GM19099 (cell line): Measurements from ENCODE around the gene SULT1C3.

Source experiments
- POLR2A ChIP-seq: IDR thresholded peaks from 3 replicates; pipeline ENCODE4 v1.6.1; 2011; ENCODE audit warnings: low read depth; ENCODE audit not compliant: insufficient read length; ENCODE audit errors: extremely low read depth

SULT1C3 gene

DNA sequence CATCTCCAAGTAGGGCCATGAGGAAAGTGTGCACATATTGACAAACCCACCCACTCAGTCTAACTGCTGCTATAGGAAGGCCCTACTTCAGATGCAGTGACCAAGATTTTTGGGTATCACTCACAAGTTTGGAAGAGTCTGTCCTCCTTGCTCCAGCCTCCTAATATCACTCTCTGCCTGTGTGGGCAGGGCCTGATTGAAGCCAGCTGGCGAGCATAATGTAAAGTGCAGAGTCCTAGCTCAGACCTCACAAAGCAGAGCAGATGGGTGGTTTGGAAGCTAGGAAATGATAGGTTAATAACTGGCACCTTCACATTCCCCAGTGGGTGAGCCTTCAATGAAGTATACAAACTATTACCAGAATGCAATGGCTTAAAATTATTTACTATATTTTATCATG lies 11.2 kb upstream of the SULT1C3 start:
- TF ChIP-seq POLR2A, result no peak

DNA sequence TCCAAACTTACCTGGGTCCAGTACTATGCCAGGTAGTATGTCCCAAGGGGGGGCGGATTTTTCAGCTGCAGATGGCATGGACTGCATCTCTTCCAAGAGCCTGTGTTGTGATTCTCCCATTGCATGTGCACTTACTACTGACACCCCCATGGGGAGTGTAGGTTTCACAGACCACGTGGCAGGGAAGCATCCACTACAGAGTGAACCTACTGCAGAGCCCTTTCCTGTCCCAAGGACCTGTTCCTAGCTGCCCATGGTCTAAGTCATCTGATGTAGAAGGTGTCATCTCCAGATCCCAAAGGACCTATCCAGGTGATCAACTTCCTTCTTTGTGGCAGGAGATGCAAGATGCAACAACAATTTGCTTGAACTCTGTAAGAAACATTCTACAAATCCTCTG lies 9.9 kb upstream of the SULT1C3 start:
- TF ChIP-seq POLR2A, result no peak

DNA sequence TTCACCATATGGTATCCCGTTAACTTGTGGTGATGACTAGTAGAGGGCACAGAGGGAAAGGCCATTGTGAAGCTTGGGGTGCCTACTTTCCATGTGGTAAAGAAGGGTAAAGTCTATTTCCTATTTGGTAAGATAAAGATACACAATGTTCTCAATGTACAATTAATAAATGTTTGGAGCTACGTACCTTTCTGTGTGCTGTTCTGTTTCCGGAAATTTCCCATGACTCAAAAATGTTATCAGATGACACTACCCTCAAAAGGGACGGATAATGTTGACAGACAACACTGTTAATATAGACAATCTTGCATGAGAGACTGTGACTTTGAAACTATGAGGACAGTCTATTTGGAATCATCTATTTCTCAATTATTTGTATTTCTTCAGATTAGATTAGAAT lies 4.2 kb upstream of the SULT1C3 start:
- no peak for TF ChIP-seq POLR2A

DNA sequence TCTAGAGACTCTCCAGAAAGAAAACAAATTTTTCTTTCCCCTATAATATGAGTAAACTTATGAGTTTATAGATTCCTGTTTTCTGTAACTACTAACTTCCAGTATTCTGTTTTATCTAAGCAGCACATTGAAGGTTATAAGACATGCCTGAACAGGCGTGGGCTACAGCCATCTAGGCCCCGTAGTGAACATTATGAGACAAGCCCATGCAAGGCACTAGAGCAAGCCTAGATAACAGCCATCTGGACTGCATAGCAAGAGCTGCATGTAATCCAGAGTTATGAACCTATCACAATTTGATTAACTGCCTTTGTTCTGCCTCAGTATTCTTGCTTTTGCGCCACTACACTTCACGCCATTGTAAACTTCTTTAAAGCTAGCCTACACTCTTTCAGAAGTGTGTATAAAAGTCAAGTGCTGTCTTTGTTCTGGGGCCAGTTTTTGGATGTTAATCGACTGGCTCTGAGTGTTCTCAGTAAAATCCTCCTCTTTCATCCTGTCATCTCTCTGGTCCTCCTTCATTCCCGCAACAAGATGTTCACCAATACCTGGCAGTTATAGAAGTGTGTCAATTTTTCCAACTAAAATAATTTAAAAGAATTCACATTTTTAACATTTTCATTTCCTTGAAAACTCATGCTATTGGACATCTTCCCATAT lies 3.0 kb upstream of the SULT1C3 start:
- TF ChIP-seq POLR2A, result no peak

DNA sequence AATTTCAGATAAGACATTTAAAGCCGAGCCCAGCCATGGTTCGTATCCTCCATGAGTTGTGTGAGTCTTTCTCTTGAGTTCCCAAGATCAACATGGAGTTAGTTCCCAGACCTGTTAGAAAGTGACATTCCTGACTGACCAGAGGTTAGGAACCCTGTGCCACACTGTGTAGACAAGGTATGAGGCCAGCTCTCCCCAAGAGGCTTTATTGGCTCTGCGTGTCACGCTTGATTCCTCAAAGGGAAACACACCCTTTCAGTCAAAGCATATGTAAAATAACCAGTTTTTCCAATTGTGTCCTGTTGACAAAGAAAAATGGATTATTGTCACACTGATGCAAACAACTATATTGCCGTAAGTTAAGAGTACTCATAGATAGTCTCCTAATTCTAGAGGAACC lies 1.2 kb downstream of the SULT1C3 start:
- no peak for TF ChIP-seq POLR2A

DNA sequence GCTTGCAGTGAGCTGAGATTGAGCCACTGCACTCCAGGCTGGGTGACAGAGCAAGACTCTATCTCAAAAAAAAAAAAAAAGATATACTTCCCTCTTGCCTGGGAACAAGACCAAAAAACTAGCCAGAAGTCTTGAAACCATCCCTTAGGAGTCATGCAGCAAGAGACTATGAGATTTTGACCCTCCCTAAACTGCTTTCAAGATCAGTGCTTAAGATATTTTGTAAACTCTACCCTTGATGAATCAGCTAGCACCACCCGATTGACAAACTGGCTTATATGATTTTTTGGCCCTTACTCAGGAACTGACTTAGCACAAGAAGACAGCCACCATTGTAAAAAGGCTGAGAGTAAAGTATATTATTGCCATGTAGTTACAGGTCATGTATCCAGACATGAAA lies 3.8 kb downstream of the SULT1C3 start:
- no peak for TF ChIP-seq POLR2A

DNA sequence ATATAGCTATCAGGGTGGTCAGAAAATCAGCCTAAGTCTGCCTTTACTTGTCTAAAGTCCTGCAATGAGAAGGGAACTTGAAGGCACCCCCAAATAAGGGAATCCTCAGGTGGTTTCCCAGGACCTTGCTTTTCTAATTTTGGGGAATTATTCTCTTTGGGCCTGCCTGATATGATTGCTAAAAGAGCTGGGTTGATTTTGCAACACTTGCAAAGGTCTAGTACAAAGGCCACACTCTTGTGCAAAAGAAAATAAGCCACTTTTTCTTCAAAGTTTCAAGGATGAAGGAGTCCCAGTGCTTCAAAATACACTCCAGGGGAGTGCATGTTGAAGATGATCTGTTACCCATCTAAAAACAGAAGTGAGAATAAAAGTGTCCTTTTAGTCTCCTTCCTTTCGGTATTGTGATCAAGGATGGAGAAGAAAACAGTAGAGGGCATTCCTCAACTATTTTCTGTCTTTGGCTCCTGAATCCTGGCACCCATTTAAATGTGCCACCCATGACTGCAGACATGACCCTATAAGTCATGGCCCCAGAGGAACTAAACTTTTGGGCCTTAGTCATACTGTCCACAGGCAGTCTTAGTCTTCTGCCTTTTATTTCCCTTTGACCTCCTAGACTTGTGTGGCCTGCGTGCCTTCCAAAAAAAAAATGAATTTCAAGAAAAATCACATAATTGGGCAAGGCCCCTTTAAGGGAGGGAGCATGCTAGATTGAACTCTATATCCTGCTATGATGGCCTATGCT lies 5.1 kb downstream of the SULT1C3 start:
- TF ChIP-seq POLR2A, result no peak

DNA sequence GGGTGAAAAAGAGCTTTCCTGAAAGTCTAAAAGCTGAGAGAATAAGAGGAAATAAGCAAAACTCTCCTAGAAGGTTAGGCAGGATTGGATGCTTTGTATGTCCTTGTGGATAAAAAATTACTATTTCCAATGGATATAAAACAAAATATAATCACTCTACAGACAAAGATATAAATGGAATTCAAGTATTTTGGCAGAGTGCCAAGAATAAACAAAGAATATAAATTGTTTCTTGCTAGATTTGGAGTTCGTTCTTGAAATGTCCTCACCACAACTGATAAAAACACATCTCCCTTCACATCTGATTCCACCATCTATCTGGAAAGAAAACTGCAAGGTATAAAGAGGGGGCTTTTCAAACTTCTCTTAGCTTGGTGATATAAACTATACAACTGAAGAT lies 13.3 kb downstream of the SULT1C3 start:
- TF ChIP-seq POLR2A, result no peak

DNA sequence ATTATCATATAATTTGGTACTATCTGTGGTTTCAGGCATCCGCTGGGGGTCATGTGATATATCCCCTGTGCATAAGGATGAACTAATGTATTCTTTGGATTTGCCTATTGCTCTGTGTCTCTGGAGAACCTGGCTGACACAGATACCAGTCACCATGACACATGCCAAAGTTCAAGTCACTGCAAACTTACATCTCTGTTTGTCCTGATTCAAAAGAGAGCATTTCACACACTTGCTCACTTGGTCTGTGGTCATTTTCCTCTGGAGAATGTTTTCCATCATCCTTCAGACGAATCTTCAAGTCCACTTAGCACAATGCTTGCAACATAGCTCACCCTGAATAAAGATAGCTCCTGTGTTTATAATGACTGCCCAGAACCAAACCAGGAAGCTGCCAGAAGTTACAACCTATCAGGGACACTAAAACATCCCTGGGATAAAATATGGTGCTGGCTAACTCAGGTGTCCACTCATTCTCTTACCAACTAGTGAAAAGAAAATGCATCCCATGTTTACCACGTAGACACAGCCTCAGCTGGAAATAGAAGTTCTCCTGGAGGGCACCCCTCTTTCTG lies 18.1 kb downstream of the SULT1C3 start:
- TF ChIP-seq POLR2A, result no peak

DNA sequence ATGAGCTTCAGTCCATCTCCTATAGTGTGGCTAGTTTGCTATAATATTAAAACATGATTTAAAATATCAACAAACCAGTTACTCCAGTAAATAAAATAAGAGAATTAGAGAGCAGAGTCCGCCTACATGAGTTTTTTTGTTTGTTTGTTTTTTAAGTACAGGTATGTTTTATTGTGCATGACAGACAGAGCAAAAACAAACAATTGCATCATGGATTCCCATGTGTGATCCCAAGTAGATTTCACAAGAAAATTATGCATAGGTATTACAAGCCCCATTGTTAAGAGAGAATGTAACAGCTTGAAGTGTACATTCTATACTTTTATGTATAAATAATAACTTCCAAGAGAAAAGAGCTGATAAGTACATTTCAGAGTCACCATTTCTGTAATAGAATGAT lies 21.0 kb downstream of the SULT1C3 start:
- no peak for TF ChIP-seq POLR2A

DNA sequence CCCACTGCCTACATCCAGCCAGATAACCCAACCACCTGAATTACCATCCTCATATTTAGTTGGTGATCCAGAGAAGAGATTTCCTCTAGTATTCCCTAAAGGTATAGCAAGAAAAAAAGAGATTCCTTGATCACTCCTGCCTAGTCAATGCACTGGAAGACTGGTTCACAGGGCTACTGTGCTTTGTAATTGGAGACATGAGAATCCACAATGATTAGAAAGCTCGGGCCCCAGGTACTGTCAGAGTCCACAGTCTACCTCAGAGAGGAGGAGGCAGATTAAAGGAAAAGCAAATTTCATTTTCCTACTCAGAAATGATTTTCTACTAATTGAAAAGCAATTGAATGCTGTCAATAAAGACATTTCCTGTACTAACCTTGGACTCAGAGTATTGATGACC lies 22.3 kb downstream of the SULT1C3 start:
- TF ChIP-seq POLR2A, result no peak

DNA sequence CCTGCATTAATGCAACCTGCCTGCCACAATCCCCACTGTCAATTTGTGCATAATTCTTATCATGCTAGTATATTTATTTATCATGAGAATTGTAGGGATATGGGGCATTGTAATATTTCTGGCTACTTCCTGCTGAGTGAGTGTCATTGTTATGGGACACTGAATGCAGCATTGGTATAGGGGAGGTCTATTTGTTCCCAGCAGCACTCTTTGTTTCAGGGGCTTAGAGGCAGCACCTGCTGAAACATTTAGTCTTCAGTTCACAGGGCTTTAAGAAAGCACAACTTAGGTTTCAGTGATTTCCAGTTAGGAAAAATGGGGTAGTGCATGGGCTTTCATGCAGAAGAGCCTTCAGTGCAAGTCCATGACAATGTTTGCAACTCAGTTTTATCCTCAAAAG lies 23.6 kb downstream of the SULT1C3 start:
- no peak for TF ChIP-seq POLR2A

DNA sequence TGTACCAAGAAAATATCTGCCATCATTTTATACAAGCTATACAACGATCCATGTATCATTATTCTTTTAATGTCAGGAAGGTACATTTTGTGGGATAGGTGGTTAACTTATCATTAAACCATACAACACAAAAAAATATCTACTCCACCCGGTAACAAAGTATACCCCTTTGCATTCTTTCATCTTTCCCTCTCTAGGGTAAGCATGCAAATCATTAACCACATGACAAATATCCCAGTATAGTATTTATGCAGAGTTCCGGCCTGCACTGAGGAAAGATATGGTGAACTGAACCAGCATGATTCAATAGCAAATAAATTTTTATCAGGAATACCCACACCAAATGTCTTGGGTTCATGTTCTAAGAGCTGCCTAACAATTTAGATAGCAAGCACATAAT lies 26.4 kb downstream of the SULT1C3 start:
- no peak for TF ChIP-seq POLR2A

DNA sequence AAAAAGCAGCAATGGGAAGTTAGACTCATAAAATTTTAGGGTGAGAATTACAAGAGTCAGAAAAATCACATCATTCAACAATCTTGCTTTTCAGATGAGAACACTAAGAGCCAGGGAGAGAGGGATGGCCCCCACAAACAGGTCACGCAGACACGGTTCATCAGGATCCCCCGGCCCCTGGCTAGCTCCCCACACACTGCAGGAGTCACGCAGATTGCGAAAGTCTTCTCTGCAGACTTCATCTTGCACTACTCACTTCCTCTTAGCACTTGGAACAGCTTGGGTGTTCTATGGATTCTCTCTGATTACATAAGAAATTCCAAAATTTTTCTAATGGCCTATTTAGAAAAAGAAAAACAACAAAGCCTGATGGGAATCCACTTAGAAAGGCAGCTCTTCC lies 27.3 kb downstream of the SULT1C3 start:
- TF ChIP-seq POLR2A, result no peak

DNA sequence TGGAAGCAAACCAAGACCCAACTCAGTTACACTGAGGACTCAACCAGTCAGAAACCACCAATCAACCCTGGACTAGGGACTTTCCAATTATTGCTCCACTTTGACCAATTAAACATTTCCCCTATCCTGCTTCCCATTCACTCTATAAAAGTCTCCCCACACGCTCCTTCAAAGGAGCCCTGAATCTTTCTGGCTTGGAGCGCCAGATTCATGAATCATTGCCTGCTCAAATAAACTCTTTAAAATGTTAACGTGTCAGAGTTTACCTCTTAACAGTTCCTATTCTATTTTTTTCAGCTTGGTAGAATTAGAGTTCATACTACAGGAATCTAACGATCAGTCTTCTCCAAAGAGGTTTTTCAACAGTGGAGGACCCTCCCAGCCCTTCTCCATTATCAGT lies 28.2 kb downstream of the SULT1C3 start:
- no peak for TF ChIP-seq POLR2A

DNA sequence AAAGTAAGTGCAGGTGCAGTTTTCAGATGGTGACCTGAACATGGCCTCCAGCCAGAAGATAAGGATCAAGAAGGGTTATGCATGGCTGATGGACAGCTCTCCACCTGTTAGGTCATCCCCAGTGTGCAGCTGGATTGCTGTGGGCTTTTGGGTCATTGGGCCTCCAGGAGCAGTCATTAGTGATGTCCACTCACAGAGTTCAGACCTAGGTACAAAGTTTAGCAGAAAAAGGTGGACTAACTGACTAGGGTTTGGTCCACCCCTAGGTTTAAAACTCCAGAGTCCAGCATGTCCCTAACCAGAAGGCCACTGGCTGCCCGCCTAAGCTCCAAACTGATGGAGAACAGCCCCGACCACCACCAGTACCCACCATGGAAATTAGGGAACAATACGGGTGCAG lies 30.6 kb downstream of the SULT1C3 start:
- no peak for TF ChIP-seq POLR2A
